ENCODE data around the gene ACP7.
A peak's percentile ranks its signal among the peaks of the same experiment; 100 is the strongest.
"Not testable (repeated sequence)": the region's sequence is repeated elsewhere in the genome, so short reads cannot be mapped to it uniquely, and the experiment has no call there.

ACP7 gene

DNA sequence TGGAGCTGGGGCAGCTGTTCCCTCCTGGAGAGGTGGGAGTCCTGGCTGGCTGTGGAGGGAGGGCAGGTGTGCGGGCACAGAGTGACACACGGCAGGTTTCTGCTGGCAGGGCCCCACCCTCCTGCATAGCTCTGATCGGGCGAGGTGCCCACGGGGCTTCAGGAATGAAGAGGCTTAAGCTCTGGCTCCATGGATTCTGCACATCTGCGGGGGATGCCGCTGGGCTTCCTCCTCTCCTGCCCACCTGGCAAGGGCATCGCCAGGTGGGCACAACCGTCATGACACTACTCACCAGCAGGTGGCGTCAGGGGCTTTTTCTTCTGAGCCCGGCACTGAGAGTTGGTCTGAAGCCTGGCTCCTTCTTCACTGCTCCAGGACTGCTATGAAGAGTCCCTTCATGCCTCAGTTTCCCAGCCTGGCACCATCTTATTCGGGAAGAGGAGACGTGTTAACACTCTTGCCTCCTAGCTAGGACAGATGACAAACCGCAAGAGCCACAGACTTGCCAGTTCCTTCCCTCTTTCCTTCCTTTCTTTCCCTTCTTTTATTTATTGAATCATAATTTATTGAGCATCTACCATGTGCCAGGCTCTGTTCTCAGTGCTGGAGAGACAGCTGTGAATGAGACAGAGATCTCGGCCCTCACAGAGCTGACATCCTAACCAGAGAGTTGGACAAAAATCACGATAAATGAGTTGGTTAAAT is 26.2 kb downstream of the ACP7 start:
- DNase-seq, result peak; percentile 65 to 74

DNA sequence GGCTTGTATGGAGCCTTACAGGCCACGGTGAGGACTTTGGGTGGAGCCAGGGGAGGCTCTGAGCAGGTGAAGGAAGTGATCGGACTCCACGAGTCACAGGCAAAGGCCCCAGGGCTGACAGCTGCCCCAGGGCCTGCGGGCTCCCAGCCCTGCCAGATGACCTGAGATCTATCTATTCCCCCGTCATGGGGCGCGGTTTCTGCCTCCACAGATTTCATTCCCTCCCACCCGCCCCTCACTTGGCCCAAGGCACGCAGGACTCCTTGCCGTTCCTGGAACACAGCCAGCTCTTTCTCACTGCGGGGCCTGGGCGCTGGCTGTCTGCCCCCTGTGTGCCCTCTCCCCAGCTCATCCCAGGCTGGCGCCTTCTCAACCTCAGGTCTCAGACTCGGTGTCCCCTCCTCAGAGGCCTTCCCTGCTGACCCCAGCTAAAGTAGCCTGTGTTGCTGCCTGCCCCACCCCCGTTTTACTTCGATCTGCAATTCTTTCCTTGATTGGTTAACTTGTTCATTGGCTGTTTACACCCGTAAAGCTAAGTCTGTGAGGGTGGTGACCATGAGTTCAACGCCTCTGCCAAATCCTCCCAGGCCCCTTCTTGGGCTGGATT is 27.5 kb downstream of the ACP7 start:
- no peak for DNase-seq

DNA sequence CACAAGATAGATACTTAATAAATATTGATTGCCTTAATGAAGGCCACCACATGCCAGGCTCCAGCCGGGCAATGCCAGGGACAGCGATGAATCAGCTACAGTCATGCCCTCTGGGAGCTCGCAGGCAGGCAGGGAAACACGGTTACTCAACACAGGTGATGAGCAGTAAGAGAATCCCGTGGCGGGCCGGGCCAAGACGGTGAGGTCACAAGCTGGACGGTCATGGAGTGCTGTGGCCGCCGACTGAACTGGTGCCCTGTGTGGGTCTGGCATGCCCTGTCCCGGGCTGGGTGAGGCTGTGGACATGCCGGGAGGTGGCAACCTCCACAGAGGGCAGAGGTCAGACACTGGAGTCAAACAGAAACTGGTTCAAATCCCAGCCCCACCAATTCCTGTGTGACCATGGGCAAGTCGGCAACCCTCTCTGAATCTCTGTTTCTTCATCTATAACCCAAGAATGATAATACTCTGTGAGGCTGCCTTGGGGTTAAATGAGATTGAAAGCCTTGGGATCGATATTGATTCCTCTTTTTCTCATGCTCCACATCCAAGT is 28.2 kb downstream of the ACP7 start:
- no peak for DNase-seq

DNA sequence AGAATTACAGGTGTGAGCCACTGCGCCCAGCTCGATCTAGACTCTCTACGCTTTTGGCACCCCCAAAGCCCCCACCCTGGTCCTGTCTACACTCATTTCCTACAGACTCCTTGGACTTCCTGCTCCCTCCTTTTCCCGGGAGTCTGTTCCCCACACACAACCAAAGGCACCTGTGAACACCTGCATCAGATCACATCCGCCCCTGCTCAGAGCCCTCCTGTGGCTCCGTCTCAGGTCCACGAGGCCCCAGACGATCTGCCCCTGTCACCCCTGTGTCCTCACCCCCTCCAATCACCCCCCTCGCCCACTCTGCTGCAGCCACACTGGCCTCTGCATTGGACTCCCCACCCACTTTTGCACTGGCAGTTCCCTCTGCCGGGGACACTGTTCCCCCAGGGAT is 29.0 kb downstream of the ACP7 start:
- no peak for DNase-seq

DNA sequence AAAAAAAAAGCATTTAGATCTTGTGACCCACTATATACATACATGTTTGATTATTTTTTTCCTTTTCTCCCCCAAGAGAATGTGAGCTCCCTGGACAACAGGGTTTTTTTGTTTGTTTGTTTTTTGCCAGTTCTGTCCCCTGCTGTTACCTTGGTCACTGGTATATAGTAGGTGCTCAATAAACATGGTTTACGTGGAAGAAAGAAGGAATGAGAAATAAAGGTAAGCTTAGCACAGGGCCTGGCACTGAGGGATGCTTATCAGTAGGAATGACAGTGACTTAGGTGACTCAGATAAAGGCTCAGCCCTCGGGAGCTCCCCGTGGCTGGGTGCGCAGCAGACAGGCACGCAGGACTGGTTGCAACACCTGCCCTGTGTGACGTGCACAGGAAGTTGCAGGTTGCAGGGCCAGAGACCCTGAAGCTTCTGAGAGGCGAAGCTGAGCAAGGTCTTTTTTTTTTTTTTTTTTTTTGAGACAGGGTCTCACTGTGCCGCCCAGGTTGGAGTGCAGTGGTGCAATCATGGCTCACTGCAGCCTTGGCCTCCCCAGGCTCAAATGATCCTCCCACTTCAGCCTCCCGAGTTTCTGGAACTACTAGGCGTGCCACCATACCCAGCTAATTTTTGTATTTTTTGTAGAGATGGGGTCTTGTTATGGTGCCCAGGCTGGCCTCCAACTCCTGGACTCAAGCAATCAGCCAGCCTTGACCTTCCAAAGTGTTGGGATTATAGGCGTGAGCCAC is 31.1 kb downstream of the ACP7 start:
- no peak for DNase-seq

DNA sequence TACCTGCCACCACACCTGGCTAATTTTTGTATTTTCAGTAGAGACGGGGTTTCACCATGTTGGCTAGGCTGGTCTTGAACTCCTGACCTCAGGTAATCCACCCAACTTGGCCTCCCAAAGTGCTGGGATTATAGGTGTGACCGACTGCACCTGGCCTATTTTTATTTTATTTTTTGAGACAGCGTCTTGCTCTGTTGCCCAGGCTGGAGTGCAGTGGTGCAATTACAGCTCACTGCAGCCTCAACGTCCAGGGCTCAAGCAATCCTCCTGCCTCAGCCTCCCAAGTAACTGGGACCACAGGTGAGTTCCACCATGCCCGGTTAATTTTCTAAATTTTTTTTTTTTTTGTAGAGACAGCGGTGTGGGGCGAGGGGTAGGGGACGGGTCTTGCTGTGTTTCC is 32.9 kb downstream of the ACP7 start:
- DNase-seq, result not testable (repeated sequence)

DNA sequence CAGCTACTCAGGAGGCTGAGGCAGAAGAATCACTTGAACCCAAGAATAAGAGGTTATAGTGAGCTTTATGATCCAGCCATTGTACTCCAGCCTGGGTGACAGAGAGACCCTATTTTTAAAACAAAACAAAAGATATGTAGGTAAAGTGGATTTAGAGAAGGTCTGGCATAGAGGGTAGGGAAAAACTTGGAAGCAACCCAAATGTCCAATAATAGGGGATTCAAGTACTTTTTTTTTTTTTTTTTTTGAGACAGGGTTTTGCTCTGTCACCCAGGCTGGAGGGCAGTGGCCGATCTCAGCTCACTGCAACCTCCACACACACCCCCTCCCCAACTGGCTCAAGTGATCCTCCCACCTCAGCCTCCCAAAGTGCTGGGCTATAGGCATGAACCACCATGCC is 35.7 kb downstream of the ACP7 start:
- no peak for DNase-seq

DNA sequence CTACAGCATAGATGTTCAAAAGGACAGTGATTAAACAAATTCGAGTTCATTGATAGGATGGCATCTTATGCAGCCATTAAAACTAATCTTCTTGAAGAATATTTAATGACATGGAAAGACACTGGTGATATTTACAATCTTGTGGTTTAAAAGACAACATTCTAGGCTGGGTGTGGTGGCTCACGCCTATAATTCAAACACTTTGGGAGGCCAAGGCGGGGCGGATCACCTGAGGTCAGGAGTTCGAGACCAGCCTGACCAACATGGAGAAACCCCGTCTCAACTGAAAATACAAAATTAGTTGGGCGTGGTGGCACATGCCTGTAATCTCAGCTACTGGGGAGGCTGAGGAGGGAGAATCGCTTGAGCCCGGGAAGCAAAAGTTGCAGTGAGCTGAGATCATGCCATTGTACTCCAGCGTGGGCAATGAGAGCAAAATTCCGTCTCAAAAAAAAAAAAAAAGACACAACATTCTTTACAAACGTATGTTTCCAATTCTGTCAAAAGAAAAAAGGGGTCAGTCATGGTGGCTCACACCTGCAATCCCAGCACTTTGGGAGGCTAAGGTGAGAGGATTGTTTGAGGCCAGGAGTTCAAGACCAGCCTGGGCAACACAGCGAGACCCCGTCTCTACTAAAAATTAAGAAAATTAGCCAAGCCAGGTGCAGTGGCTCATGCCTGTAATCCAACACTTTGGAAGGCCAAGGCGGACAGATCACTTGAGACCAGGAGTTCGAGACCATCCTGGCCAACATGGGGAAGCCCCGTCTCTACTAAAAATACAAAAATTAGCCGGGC is 39.0 kb downstream of the ACP7 start:
- DNase-seq, result no peak

DNA sequence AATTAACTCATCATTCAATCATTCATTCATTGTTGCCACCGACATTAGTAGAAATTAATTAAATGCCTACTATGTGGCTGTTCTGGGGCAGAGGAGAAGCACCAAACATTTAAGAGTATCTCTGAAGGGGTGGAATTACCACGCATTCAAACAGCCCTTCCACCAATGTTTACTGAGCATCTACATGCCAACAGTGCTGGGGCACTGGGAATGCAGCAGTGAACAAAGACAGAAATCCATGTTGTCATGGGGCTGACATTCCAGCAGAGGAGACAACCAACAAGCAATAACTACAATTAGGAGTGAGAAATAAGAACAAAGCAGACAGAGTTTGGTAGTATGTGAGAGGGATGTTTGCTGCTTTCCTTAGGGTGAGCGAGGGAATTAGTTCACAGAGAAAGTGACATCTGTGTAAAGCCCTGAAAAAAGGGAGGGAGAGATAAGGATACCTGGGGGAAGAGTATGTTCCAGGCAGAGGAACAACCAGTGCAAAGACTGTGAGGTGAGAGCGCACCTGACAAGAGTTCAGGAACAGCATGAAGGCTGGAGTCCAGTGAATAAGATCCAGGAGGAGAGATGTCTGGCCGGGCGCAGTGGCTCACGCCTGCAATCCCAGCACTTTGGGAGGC is 40.1 kb downstream of the ACP7 start:
- no peak for DNase-seq

DNA sequence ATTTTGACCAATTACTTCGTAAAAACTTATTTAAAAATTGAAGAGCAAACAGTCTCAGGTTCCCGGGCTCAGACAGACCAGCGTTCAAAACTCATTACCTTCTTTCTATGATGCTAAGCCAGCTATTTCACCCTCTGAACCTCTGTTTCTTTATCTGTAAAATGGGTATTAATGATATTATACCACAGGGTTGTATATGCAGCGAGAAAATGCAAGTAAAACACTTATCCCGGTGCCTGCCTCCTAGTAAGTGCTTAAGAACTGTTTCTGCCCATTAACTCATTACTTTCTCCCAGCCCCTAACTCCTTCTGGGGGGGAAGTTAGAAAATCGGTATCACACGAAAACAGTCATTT is 41.0 kb downstream of the ACP7 start:
- no peak for DNase-seq

DNA sequence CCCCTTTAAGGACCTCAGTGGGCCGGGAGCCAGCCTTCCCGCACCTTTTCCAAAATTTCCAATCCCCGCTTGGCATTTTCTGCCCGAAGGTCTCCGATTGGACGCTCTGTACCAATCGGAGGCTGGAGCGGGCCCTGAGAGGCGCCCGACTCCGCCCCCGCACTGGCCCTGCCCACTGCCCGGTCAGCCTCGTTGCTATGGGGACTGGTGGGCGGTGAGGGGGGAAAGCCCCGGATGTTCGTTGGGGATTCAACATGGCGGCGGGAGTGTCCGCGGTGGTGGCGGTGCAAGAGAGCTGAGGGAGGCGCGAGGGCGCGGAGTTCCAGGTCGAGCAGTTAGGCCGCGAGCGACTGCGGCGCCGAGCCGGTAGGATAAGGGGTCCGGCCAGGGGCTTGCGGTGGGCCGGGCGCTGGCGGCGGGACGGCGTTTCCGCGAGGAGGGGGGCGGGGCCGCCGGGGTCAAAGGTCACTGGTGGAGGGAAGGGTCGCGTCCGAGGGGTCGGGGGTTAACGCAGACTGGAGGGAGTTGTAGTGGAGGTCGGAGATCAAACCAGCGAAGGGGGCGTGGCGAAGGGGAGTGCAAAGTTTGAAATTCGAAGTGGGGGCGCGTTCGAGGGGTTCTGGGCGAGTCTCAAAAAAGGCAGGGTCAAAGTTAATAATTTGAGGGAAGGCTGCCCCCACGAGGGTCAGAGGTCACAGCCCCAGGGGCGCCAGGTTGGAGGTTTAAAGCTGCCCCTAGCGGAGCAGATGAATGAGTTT is 41.6 kb downstream of the ACP7 start, which contains the start of gene PAK4:
PAK4 (plus strand) TSS at position 233 of the 758 bp plus-strand sequence. CDS start 43,768 bp downstream, outside the sequence.
- peak; percentile 91 to 98 for DNase-seq

DNA sequence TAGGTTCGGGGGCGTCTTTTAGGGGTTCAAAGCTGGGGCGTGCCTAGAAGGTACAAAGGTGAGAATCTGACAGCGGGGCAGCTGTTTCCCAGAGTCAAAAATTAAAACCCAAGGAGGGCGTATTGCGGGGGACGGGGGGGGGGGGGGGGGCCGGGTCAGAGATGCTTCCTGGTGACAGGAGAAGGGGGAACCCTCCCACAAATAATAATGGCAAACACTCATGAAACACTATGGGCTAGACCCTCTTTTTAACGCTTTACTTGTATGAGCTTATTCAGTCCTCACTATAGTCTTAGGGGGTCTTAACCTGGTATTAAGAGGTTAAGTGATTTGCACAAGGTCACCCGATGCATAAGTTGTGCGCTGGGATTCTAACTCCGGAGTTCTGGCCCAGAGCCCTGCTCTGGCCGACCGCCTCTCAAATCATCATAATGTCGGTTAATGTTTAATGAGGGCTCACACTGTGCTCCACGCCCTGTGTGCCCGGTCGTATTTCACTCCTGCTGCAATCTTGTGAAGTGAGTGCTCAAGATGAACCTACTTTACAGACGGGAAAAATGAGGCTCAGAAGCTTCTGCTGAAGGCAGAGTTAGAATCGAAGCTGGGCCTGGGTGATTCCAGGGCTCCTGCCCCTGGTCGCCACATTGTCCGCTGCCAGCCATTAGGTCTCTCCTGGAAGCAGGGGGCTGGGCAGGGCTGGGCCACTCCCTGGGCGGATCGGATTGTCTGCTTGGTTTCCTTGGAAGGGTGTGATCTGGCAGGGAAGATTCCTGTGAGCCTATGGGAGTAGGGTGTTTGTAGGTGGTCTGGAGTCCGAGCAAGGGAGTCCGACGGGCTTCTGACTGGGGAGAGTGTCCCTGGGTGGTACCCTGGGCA is 42.4 kb downstream of the ACP7 start:
- DNase-seq, result no peak

DNA sequence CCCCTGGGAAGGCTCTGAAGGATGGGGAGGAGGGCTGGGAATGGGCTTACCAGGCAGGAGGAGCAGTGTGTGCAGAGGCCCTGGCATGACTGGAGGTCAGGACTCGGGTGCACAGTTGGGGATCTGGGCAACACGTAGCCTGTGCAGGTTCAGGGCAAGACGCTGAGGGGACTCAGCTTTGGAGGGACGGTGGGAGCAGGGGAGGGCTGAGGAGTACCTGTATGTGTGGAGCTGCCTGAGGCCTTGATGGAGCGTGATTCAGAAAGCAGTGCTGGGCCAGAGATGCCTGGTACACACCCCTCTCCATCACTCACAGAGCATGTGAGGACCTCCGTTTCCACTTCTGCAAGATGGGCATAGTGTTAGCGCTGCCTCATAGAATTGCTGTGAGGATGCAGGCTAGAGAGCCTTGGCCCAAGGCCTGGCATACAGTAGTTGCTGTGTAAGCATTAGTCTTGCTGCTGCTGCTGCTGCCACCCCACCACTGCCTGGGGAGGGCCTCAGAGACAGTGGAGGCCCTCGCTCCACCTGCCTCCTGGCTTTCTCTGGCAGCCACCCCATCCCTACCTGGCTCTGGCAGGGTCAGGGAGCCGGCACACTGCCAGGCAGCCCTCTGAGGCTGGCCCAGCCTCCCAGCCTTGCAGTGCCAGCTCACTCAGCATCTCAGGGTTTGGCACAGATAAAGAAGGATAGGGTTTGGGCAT is 43.8 kb downstream of the ACP7 start:
- no peak for DNase-seq

DNA sequence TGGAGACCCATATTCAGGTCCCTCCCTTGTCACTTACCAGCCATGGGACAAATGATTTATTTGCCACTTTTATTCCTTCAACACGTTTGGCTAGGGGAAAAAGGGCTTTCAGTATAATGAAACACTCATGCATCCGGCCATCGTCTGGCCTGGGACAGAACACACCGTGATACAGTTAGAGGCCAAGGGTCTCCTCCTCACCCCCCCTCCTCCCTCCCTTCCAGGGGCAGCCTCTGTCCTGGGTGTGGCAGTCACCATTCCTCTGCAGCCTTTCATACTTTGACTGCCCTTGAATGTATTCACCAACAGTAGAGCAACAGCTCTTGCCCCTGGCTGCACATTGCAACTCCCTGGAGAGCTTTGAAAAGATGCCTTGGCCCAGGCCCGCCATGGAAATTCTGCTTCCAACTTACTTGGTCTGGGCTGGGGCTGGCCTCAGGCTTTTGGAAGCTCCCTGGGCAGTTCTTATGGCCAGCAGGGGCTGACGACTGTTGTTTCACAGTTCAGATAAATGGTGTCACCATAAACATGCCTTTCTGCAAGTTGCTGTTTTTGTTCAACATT is 44.4 kb downstream of the ACP7 start:
- DNase-seq, result no peak

DNA sequence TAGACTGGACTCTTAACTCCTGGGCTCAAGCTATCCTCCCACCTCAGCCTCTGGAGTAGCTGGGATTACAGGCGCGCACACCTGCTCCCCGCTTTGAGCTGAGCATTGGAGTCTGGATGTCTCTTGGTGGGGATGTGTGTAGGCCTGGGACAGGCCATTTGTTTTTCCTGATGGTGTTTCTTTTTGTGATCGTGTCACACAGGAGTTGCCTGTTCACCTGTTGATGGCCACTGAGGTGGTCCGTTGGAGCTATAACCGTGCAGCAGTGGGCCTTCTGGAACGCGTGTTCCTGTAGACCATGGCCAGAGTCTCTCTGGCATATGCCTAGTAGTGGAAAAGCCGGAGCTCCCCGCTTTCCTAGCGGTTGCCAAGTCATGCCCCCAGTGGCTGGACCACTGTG is 44.9 kb downstream of the ACP7 start:
- DNase-seq, result no peak

DNA sequence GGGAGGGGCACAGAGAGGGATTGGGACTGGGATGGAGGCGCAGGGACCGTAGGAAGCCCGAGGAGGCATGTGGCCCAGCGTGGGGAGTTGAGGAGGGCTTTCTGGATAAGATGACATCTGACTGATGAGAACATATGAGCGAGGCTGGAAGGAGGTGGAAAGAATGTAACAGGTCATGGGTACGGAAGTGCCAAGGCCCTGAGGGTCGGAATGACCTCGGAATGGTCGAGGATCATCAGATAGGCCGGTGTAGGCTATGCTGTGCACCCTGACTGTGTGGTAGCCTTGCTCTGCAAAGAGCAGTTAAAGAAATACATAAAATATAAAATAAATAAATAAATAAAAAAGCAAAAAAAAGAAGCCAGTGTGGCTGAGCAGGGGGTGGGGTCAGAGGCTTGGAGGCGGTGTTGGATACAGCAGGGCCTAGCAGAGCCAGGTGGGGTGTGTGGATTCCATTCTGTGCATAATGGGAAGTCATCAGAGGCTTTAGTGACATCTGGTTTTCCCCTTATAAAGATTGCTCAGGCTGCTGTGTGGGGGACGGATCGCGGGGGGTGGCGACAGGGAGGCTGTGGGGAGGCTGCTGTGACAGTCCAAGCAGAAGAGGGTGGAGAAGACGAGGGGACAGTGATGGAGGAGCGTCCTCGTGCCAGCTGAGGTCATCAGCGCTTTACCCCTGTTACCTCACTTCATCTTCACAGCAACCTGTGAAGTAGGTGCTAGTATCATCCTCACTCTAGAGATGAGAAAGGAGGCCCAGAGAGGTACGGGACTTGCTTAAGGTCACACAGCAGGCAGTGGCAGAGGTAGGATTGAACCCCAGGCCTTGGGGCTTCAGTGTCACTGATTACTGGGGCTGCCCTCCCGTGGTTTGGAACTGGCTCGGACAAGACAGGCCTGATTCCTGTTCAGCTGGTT is 46.4 kb downstream of the ACP7 start:
- no peak for DNase-seq

DNA sequence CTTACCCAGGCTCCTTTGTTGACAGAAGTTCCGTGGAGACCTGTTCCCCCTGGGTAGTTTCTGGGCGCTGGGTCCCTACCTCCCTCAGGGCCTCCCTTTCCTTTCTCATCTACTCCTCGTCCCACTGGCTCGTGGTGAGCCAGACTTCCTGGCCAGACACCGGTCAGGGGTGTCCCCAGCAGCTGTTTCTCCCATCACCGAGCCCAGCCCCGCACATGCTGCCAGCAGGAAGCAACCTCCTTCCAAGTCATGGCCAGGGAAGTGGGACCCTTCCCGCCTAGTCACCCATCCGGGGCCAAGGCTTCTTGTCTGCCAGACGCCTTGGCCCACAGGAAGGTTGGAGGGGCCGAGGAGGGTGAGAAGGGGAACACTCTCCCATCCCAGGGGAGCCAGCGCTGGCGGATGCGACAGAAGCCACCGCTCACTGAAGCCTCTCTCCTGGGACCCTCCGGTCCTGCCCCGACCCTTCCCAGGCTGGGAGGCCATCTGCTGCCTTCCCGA is 47.1 kb downstream of the ACP7 start:
- no peak for DNase-seq

DNA sequence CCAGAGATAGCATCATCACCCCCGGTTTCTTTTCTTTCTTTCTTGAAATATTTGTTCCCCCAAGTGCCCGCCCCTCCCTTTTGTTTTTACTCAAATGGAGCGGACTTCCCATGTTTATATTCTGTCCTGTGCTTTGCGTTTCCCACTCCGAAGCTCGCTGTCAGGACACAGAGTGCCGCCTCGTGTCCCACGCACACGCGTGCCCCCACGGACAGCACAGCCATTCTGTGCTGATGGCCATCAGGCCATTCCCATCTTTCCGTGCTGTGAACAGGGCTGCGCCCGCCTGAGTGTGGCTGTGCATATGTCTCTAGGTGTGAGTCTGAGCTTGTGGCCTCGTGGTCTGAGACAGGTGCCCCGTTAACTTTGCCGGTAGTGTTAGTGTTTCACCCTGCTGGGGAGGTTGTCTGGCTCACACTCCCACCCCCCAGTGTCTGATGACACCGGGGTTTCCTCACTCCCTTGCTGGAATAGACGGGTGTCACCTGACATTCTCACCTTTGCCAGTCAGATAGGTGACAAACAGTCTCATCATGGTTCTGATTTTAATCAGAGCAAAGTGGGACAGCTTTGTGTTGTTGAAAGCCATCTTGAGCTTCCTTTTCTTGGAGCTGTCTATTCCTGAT is 48.3 kb downstream of the ACP7 start:
- DNase-seq, result no peak

Data from stimulated activated CD4-positive, alpha-beta T cell treated with anti-CD3 and anti-CD28 coated beads, Interleukin-4, amount 100 ng/mL, for 4 hours (primary cell).